Activated CD4-positive, alpha-beta T cell treated with anti-CD3 and anti-CD28 coated beads, Interleukin-2, amount 50 U/mL, for 48 hours (primary cell): Measurements from ENCODE around the gene TMEM129.
A peak's percentile ranks its signal among the peaks of the same experiment; 100 is the strongest.

Experiments
- DNase-seq, 2 experiments: peaks; one replicate each; pipeline ENCODE4 v3.0.0-alpha.2; 2020

The TMEM129 gene

GRCh38 chr4:1758306-1759121, 37.4 kb upstream of the TMEM129 start:
- no peak for DNase-seq

GRCh38 chr4:1757836-1758235, 36.7 kb upstream of the TMEM129 start:
- DNase-seq, result no peak

- DNase-seq, result no peak
Measured at GRCh38 chr4:1756893-1757779, 36.0 kb upstream of the TMEM129 start.

- no peak for DNase-seq
Measured at GRCh38 chr4:1756079-1756478, 35.0 kb upstream of the TMEM129 start.

GRCh38 chr4:1755297-1755696, 34.2 kb upstream of the TMEM129 start:
- no peak for DNase-seq

GRCh38 chr4:1754336-1754735, 33.2 kb upstream of the TMEM129 start:
- no peak for DNase-seq

- no peak for DNase-seq
Measured at GRCh38 chr4:1753697-1754311, 32.7 kb upstream of the TMEM129 start.

GRCh38 chr4:1753294-1753696, 32.2 kb upstream of the TMEM129 start:
- no peak for DNase-seq

- peak; percentile 56 to 69 for DNase-seq
Measured at GRCh38 chr4:1752284-1753041, 31.3 kb upstream of the TMEM129 start.

- no peak for DNase-seq
Measured at GRCh38 chr4:1751919-1752283, 30.8 kb upstream of the TMEM129 start.

- DNase-seq, result no peak
Measured at GRCh38 chr4:1751155-1751918, 30.2 kb upstream of the TMEM129 start.

- no peak for DNase-seq
Measured at GRCh38 chr4:1750381-1751154, 29.4 kb upstream of the TMEM129 start.

GRCh38 chr4:1749826-1750225, 28.7 kb upstream of the TMEM129 start:
- DNase-seq, result no peak

GRCh38 chr4:1749370-1749769, 28.2 kb upstream of the TMEM129 start:
- no peak for DNase-seq

GRCh38 chr4:1748465-1748995, 27.4 kb upstream of the TMEM129 start:
- DNase-seq, result peak; percentile 89 to 90

GRCh38 chr4:1747603-1747967, 26.5 kb upstream of the TMEM129 start:
- DNase-seq, result no peak

GRCh38 chr4:1746919-1747602, 25.9 kb upstream of the TMEM129 start:
- DNase-seq, result no peak

GRCh38 chr4:1746265-1746691, 25.2 kb upstream of the TMEM129 start:
- DNase-seq, result peak; percentile 88 to 89

- no peak for DNase-seq
Measured at GRCh38 chr4:1745697-1746096, 24.6 kb upstream of the TMEM129 start.

GRCh38 chr4:1745165-1745564, 24.0 kb upstream of the TMEM129 start:
- no peak for DNase-seq
